ENCODE results near the gene HYAL3.

The HYAL3 gene

GRCh38 chr3:50327943-50328691 is 28.9 kb upstream of the HYAL3 start, which contains the start of gene TUSC2:
TUSC2 (minus strand) TSS chr3:50328223; CDS start chr3:50328099, 124 bp downstream.
- peak; percentile 94 to 95 for DNase-seq

- DNase-seq = no peak
Measured at GRCh38 chr3:50327129-50327528, 27.9 kb upstream of the HYAL3 start.

- DNase-seq = no peak
Measured at GRCh38 chr3:50326182-50326541, 27.0 kb upstream of the HYAL3 start.

GRCh38 chr3:50325497-50326181 is 26.4 kb upstream of the HYAL3 start:
- no peak for DNase-seq

GRCh38 chr3:50325113-50325480 is 25.9 kb upstream of the HYAL3 start:
- no peak for DNase-seq

GRCh38 chr3:50324351-50325112 is 25.3 kb upstream of the HYAL3 start:
- peak in 1 of 2 donors; percentile 39 for DNase-seq

- no peak for DNase-seq
Measured at GRCh38 chr3:50323614-50324199, 24.5 kb upstream of the HYAL3 start.

- DNase-seq = peak in 1 of 2 donors; percentile 13
Measured at GRCh38 chr3:50323092-50323600, 23.9 kb upstream of the HYAL3 start.

GRCh38 chr3:50322386-50323091 is 23.3 kb upstream of the HYAL3 start, which contains the start of gene HYAL2:
HYAL2 (minus strand) TSS chr3:50322745; CDS start chr3:50320489, 2,256 bp downstream.
- DNase-seq = no peak

GRCh38 chr3:50322115-50322385 is 22.8 kb upstream of the HYAL3 start:
- DNase-seq = no peak

- peak; percentile 88 to 92 for DNase-seq
Measured at GRCh38 chr3:50321336-50322114, 22.3 kb upstream of the HYAL3 start.

GRCh38 chr3:50320853-50321335 is 21.7 kb upstream of the HYAL3 start:
- peak; percentile 83 to 88 for DNase-seq

GRCh38 chr3:50319894-50320625 is 20.9 kb upstream of the HYAL3 start:
- DNase-seq = no peak

- DNase-seq = no peak
Measured at GRCh38 chr3:50319181-50319893, 20.1 kb upstream of the HYAL3 start.

- no peak for DNase-seq
Measured at GRCh38 chr3:50318615-50319014, 19.4 kb upstream of the HYAL3 start.

GRCh38 chr3:50318163-50318562 is 19.0 kb upstream of the HYAL3 start:
- no peak for DNase-seq

- DNase-seq = no peak
Measured at GRCh38 chr3:50317300-50317699, 18.1 kb upstream of the HYAL3 start.

GRCh38 chr3:50316657-50317242 is 17.5 kb upstream of the HYAL3 start:
- no peak for DNase-seq

- DNase-seq = no peak
Measured at GRCh38 chr3:50314816-50315215, 15.6 kb upstream of the HYAL3 start.

GRCh38 chr3:50314342-50314741 is 15.1 kb upstream of the HYAL3 start:
- DNase-seq = no peak
